ENCODE measurements around the gene SEMA4D.

SEMA4D gene

GRCh38 chr9:89391585-89391984 is 106.3 kb downstream of the SEMA4D start:
- H3K4me1 ChIP-seq (ENCODE audit: control insufficient read depth, insufficient read depth, low read length, poor library complexity, severe bottlenecking): no peaks in the 10 kb centered on the region
- no peak overlapping the region for H3K27ac ChIP-seq (ENCODE audit: low read depth, low read length, severe bottlenecking)
- peaks cover 3% of the 10 kb centered on the region for H3K36me3 ChIP-seq (ENCODE audit: control insufficient read depth, insufficient read depth, low read length)
- H3K4me3 ChIP-seq (ENCODE audit: extremely low read depth, insufficient read depth, low read length, poor library complexity, severe bottlenecking): no peak overlapping the region
- H3K9me3 ChIP-seq (ENCODE audit: control insufficient read depth, low read length): no peaks in the 10 kb centered on the region
- WGBS, 2 experiments (ENCODE audit: insufficient coverage in 2 of 2): 91 to 99% methylated on average over 5 to 6 of the region's 6 CpGs

- no peak overlapping the region for H3K27ac ChIP-seq (ENCODE audit: low read depth, low read length, severe bottlenecking)
- H3K36me3 ChIP-seq (ENCODE audit: control insufficient read depth, insufficient read depth, low read length): no peaks in the 10 kb centered on the region
- no peaks in the 10 kb centered on the region for H3K4me1 ChIP-seq (ENCODE audit: control insufficient read depth, insufficient read depth, low read length, poor library complexity, severe bottlenecking)
- 94 to 98% methylated on average over 4 of the region's 5 CpGs for WGBS, 2 experiments (ENCODE audit: insufficient coverage in 2 of 2)
- no peak overlapping the region for H3K4me3 ChIP-seq (ENCODE audit: extremely low read depth, insufficient read depth, low read length, poor library complexity, severe bottlenecking)
- no peaks in the 10 kb centered on the region for H3K9me3 ChIP-seq (ENCODE audit: control insufficient read depth, low read length)
Measured at GRCh38 chr9:89390578-89391116, 107.3 kb downstream of the SEMA4D start.

GRCh38 chr9:89390068-89390555 is 107.8 kb downstream of the SEMA4D start:
- no peaks in the 10 kb centered on the region for H3K4me1 ChIP-seq (ENCODE audit: control insufficient read depth, insufficient read depth, low read length, poor library complexity, severe bottlenecking)
- no peaks in the 10 kb centered on the region for H3K36me3 ChIP-seq (ENCODE audit: control insufficient read depth, insufficient read depth, low read length)
- WGBS, 2 experiments (ENCODE audit: insufficient coverage in 2 of 2): 87 to 96% methylated on average over 8 to 9 of the region's 10 CpGs
- no peak overlapping the region for H3K27ac ChIP-seq (ENCODE audit: low read depth, low read length, severe bottlenecking)
- no peak overlapping the region for H3K4me3 ChIP-seq (ENCODE audit: extremely low read depth, insufficient read depth, low read length, poor library complexity, severe bottlenecking)
- no peaks in the 10 kb centered on the region for H3K9me3 ChIP-seq (ENCODE audit: control insufficient read depth, low read length)

- 93 to 94% methylated on average over 12 of the region's 12 CpGs for WGBS, 2 experiments (ENCODE audit: insufficient coverage in 2 of 2)
- Histone ChIP-seq H3K4me1 (ENCODE audit: control insufficient read depth, insufficient read depth, low read length, poor library complexity, severe bottlenecking) (no peaks in the 10 kb centered on the region), H3K9me3 (ENCODE audit: control insufficient read depth, low read length) (no peaks in the 10 kb centered on the region), H3K27ac (ENCODE audit: low read depth, low read length, severe bottlenecking) (no peak overlapping the region), H3K4me3 (ENCODE audit: extremely low read depth, insufficient read depth, low read length, poor library complexity, severe bottlenecking) (no peak overlapping the region), H3K36me3 (ENCODE audit: control insufficient read depth, insufficient read depth, low read length) (no peaks in the 10 kb centered on the region)
Measured at GRCh38 chr9:89388868-89389177, 109.1 kb downstream of the SEMA4D start.

GRCh38 chr9:89388084-89388867 is 109.6 kb downstream of the SEMA4D start:
- Histone ChIP-seq H3K27ac (ENCODE audit: low read depth, low read length, severe bottlenecking) (no peak overlapping the region), H3K4me1 (ENCODE audit: control insufficient read depth, insufficient read depth, low read length, poor library complexity, severe bottlenecking) (no peaks in the 10 kb centered on the region), H3K9me3 (ENCODE audit: control insufficient read depth, low read length) (no peaks in the 10 kb centered on the region), H3K36me3 (ENCODE audit: control insufficient read depth, insufficient read depth, low read length) (no peaks in the 10 kb centered on the region), H3K4me3 (ENCODE audit: extremely low read depth, insufficient read depth, low read length, poor library complexity, severe bottlenecking) (no peak overlapping the region)
- 96 to 97% methylated on average over 18 of the region's 19 CpGs for whole genome bisulfite sequencing, 2 experiments (ENCODE audit: insufficient coverage in 2 of 2)

GRCh38 chr9:89387197-89387849 is 110.6 kb downstream of the SEMA4D start:
- H3K4me1 ChIP-seq (ENCODE audit: control insufficient read depth, insufficient read depth, low read length, poor library complexity, severe bottlenecking): no peaks in the 10 kb centered on the region
- no peak overlapping the region for H3K4me3 ChIP-seq (ENCODE audit: extremely low read depth, insufficient read depth, low read length, poor library complexity, severe bottlenecking)
- WGBS, 2 experiments (ENCODE audit: insufficient coverage in 2 of 2): 93% methylated on average over 19 of the region's 20 CpGs
- H3K9me3 ChIP-seq (ENCODE audit: control insufficient read depth, low read length): no peaks in the 10 kb centered on the region
- H3K27ac ChIP-seq (ENCODE audit: low read depth, low read length, severe bottlenecking): no peak overlapping the region
- no peaks in the 10 kb centered on the region for H3K36me3 ChIP-seq (ENCODE audit: control insufficient read depth, insufficient read depth, low read length)

GRCh38 chr9:89386797-89387196 is 111.1 kb downstream of the SEMA4D start:
- Histone ChIP-seq H3K36me3 (ENCODE audit: control insufficient read depth, insufficient read depth, low read length) (no peaks in the 10 kb centered on the region), H3K4me1 (ENCODE audit: control insufficient read depth, insufficient read depth, low read length, poor library complexity, severe bottlenecking) (no peaks in the 10 kb centered on the region), H3K27ac (ENCODE audit: low read depth, low read length, severe bottlenecking) (no peak overlapping the region), H3K4me3 (ENCODE audit: extremely low read depth, insufficient read depth, low read length, poor library complexity, severe bottlenecking) (no peak overlapping the region), H3K9me3 (ENCODE audit: control insufficient read depth, low read length) (no peaks in the 10 kb centered on the region)
- 88 to 96% methylated on average over 10 of the region's 11 CpGs for WGBS, 2 experiments (ENCODE audit: insufficient coverage in 2 of 2)

- Histone ChIP-seq H3K36me3 (ENCODE audit: control insufficient read depth, insufficient read depth, low read length) (no peaks in the 10 kb centered on the region), H3K9me3 (ENCODE audit: control insufficient read depth, low read length) (no peaks in the 10 kb centered on the region), H3K4me3 (ENCODE audit: extremely low read depth, insufficient read depth, low read length, poor library complexity, severe bottlenecking) (no peak overlapping the region), H3K4me1 (ENCODE audit: control insufficient read depth, insufficient read depth, low read length, poor library complexity, severe bottlenecking) (no peaks in the 10 kb centered on the region), H3K27ac (ENCODE audit: low read depth, low read length, severe bottlenecking) (no peak overlapping the region)
- 95 to 96% methylated on average over 8 to 11 of the region's 11 CpGs for WGBS, 2 experiments (ENCODE audit: insufficient coverage in 2 of 2)
Measured at GRCh38 chr9:89386206-89386605, 111.7 kb downstream of the SEMA4D start.

- Histone ChIP-seq H3K4me1 (ENCODE audit: control insufficient read depth, insufficient read depth, low read length, poor library complexity, severe bottlenecking) (no peaks in the 10 kb centered on the region), H3K4me3 (ENCODE audit: extremely low read depth, insufficient read depth, low read length, poor library complexity, severe bottlenecking) (no peak overlapping the region), H3K27ac (ENCODE audit: low read depth, low read length, severe bottlenecking) (no peak overlapping the region), H3K36me3 (ENCODE audit: control insufficient read depth, insufficient read depth, low read length) (no peaks in the 10 kb centered on the region), H3K9me3 (ENCODE audit: control insufficient read depth, low read length) (no peaks in the 10 kb centered on the region)
- WGBS, 2 experiments (ENCODE audit: insufficient coverage in 2 of 2): 93% methylated on average over 11 to 14 of the region's 15 CpGs
Measured at GRCh38 chr9:89384783-89385182, 113.1 kb downstream of the SEMA4D start.

- Histone ChIP-seq H3K36me3 (ENCODE audit: control insufficient read depth, insufficient read depth, low read length) (no peaks in the 10 kb centered on the region), H3K4me3 (ENCODE audit: extremely low read depth, insufficient read depth, low read length, poor library complexity, severe bottlenecking) (no peak overlapping the region), H3K4me1 (ENCODE audit: control insufficient read depth, insufficient read depth, low read length, poor library complexity, severe bottlenecking) (no peaks in the 10 kb centered on the region), H3K9me3 (ENCODE audit: control insufficient read depth, low read length) (no peaks in the 10 kb centered on the region), H3K27ac (ENCODE audit: low read depth, low read length, severe bottlenecking) (no peak overlapping the region)
- 93 to 94% methylated on average over 18 to 19 of the region's 19 CpGs for WGBS, 2 experiments (ENCODE audit: insufficient coverage in 2 of 2)
Measured at GRCh38 chr9:89383721-89384300, 114.1 kb downstream of the SEMA4D start.

All from mesodermal cell (in vitro differentiated cells).